WTC11 (cell line): ENCODE data around the gene JTB. TPM values are rescaled to one million over a fixed set of nuclear protein-coding genes. Genes with fewer than 3 reads are reported as not detected.

Experiments
- AFF4 ChIP-seq: sonication (generic); formaldehyde crosslinking; IDR thresholded peaks from 2 replicates; pipeline ENCODE4 v1.8.1; 2023; ENCODE audit warnings: mild to moderate bottlenecking, missing genetic modification reagents, borderline replicate concordance
- ARID4B ChIP-seq: sonication (generic); formaldehyde crosslinking; IDR thresholded peaks from 2 replicates; pipeline ENCODE4 v1.8.0; 2023; ENCODE audit warnings: missing genetic modification reagents, mild to moderate bottlenecking, borderline replicate concordance
- FOXK1 ChIP-seq: sonication (generic); formaldehyde crosslinking; IDR thresholded peaks from 2 replicates; pipeline ENCODE4 v1.8.0; 2022; ENCODE audit warnings: mild to moderate bottlenecking, moderate library complexity, missing genetic modification reagents
- HMGXB4 ChIP-seq: sonication (generic); formaldehyde crosslinking; IDR thresholded peaks from 2 replicates; pipeline ENCODE4 v1.8.1; 2023; ENCODE audit warnings: mild to moderate bottlenecking, moderate library complexity, missing genetic modification reagents
- JAZF1 ChIP-seq: fragments of 250-450 bp; sonication (Bioruptor Pico); IDR thresholded peaks from 2 replicates; pipeline ENCODE4 v1.9.0; 2021; ENCODE audit warnings: moderate library complexity, mild to moderate bottlenecking, inconsistent platforms
- NFE2L1 ChIP-seq: sonication (generic); formaldehyde crosslinking; IDR thresholded peaks from 2 replicates; pipeline ENCODE4 v1.8.1; 2023; ENCODE audit warnings: missing genetic modification reagents
- OVOL2 ChIP-seq: fragments of 250-450 bp; sonication (Bioruptor Pico); IDR thresholded peaks from 2 replicates; pipeline ENCODE4 v1.9.0; 2021; ENCODE audit warnings: mild to moderate bottlenecking, borderline replicate concordance
- PREB ChIP-seq: sonication (generic); formaldehyde crosslinking; IDR thresholded peaks from 2 replicates; pipeline ENCODE4 v1.8.1; 2022; ENCODE audit warnings: mild to moderate bottlenecking, missing genetic modification reagents, moderate library complexity, borderline replicate concordance
- SP1 ChIP-seq: sonication (generic); formaldehyde crosslinking; conservative IDR thresholded peaks from 2 replicates; pipeline ENCODE4 v1.8.1; 2022; ENCODE audit warnings: missing genetic modification reagents
- STAT6 ChIP-seq: sonication (generic); formaldehyde crosslinking; conservative IDR thresholded peaks from 2 replicates; pipeline ENCODE4 v1.8.1; 2023; ENCODE audit warnings: mild to moderate bottlenecking, low read depth, missing genetic modification reagents, moderate library complexity
- ZBTB21 ChIP-seq: sonication (generic); formaldehyde crosslinking; IDR thresholded peaks from 2 replicates; pipeline ENCODE4 v1.8.1; 2023; ENCODE audit warnings: mild to moderate bottlenecking, missing genetic modification reagents, borderline replicate concordance
- ZBTB43 ChIP-seq: sonication (generic); formaldehyde crosslinking; IDR thresholded peaks from 2 replicates; pipeline ENCODE4 v1.8.1; 2023; ENCODE audit warnings: mild to moderate bottlenecking, missing genetic modification reagents
- ZNF121 ChIP-seq: sonication (generic); formaldehyde crosslinking; IDR thresholded peaks from 2 replicates; pipeline ENCODE4 v1.8.0; 2023; ENCODE audit warnings: missing genetic modification reagents
- ZNF281 ChIP-seq: sonication (generic); formaldehyde crosslinking; IDR thresholded peaks from 2 replicates; pipeline ENCODE4 v1.8.0; 2023; ENCODE audit warnings: mild to moderate bottlenecking, missing genetic modification reagents
- total RNA-seq: library from RNA; stranded (reverse); gene quantifications from 3 replicates; pipeline ENCODE4 v1.2.3, GENCODE V29; 2021

Gene JTB
- total RNA-seq, 1 experiment from 2014 or later = 90.3 TPM

GRCh38 chr1:153963030-153963849 lies 14.2 kb downstream of the JTB start, which contains the start of gene SLC39A1 (continued):
- TF ChIP-seq ZNF281 (CRISPR knock-in tag) (peak; percentile 49; the same call in 1 of the 2 replicates), SP1 (CRISPR knock-in tag) (peak; percentile 80), ZNF121 (CRISPR knock-in tag) (peak; percentile 97), ARID4B (CRISPR knock-in tag) (0 out of 2 replicates have a peak, but pooled peaks have one; percentile 33), OVOL2 (no peak), AFF4 (CRISPR knock-in tag) (peak; percentile 21; the same call in 1 of the 2 replicates), ZBTB43 (CRISPR knock-in tag) (0 out of 2 replicates have a peak, but pooled peaks have one; percentile 30), STAT6 (CRISPR knock-in tag) (no peak), NFE2L1 (CRISPR knock-in tag) (0 out of 2 replicates have a peak, but pooled peaks have one; percentile 23), JAZF1 (no peak), ZBTB21 (no peak), FOXK1 (CRISPR knock-in tag) (peak; percentile 72), PREB (CRISPR knock-in tag) (no peak), HMGXB4 (CRISPR knock-in tag) (0 out of 2 replicates have a peak, but pooled peaks have one; percentile 46)
